Neural cell (in vitro differentiated cells): Measurements from ENCODE around the gene UBXN1.

Experiments used
- CTCF ChIP-seq: fragments of 450-650 bp; IDR thresholded peaks from 2 replicates; pipeline ENCODE4 v1.5.1; 2014; ENCODE audit warnings: antibody characterized with exemption, mild to moderate bottlenecking, moderate library complexity; ENCODE audit not compliant: poor library complexity, severe bottlenecking
- EP300 ChIP-seq: fragments of 450-650 bp; conservative IDR thresholded peaks from 2 replicates; pipeline ENCODE4 v1.6.1; 2014; ENCODE audit warnings: antibody characterized with exemption, mild to moderate bottlenecking, moderate library complexity; ENCODE audit not compliant: poor library complexity, severe bottlenecking
- EZH2 ChIP-seq: fragments of 200-600, 300-800 bp; shearing (Covaris generic), sonication (generic); IDR thresholded peaks from 2 replicates; pipeline ENCODE4 v1.6.1; 2014; ENCODE audit warnings: antibody characterized with exemption, low read length, borderline replicate concordance, mild to moderate bottlenecking; ENCODE audit not compliant: insufficient read depth, poor library complexity, severe bottlenecking
- MXI1 ChIP-seq: fragments of 450-650 bp; conservative IDR thresholded peaks from 2 replicates; pipeline ENCODE4 v1.6.1; 2014; ENCODE audit warnings: antibody characterized with exemption, mild to moderate bottlenecking; ENCODE audit not compliant: poor library complexity, severe bottlenecking
- POLR2AphosphoS5 ChIP-seq: IDR thresholded peaks from 2 replicates; pipeline ENCODE4 v1.6.1; 2012
- RAD21 ChIP-seq: fragments of 450-650 bp; conservative IDR thresholded peaks from 2 replicates; pipeline ENCODE4 v1.6.1; 2014; ENCODE audit warnings: antibody characterized with exemption, mild to moderate bottlenecking, moderate library complexity
- REST ChIP-seq: IDR thresholded peaks from 2 replicates; pipeline ENCODE4 v1.6.1; 2012; ENCODE audit warnings: borderline replicate concordance
- SMC3 ChIP-seq: fragments of 450-650 bp; conservative IDR thresholded peaks from 2 replicates; pipeline ENCODE4 v1.6.1; 2014; ENCODE audit warnings: antibody characterized with exemption, mild to moderate bottlenecking, moderate library complexity; ENCODE audit not compliant: poor library complexity
- TAF1 ChIP-seq: IDR thresholded peaks from 2 replicates; pipeline ENCODE4 v1.6.1; 2012; ENCODE audit warnings: low read depth

DNA sequence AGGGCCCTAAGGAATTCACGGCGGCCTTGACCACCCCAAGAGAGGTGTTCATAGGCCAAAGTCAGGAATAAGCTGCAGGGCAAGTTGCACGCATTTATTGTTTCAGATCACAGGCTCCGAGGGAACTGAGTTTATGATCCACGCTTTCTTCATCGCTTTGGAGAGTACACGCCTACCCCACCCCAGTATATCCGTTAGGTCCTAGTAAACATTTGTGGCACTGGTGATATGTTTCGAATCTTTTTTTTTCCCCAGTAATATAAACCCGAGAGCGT lies 33.3 kb downstream of the UBXN1 start:
- TF ChIP-seq CTCF (no peak), RAD21 (no peak), POLR2AphosphoS5 (no peak), SMC3 (no peak), REST (no peak), EP300 (no peak), MXI1 (no peak), TAF1 (no peak), EZH2 (no peak)
